ENCODE measurements around the gene AIRE.
A peak's percentile ranks its signal among the peaks of the same experiment; 100 is the strongest.
"Not testable (repeated sequence)": the region's sequence is repeated elsewhere in the genome, so short reads cannot be mapped to it uniquely, and the experiment has no call there.

The AIRE gene

DNA sequence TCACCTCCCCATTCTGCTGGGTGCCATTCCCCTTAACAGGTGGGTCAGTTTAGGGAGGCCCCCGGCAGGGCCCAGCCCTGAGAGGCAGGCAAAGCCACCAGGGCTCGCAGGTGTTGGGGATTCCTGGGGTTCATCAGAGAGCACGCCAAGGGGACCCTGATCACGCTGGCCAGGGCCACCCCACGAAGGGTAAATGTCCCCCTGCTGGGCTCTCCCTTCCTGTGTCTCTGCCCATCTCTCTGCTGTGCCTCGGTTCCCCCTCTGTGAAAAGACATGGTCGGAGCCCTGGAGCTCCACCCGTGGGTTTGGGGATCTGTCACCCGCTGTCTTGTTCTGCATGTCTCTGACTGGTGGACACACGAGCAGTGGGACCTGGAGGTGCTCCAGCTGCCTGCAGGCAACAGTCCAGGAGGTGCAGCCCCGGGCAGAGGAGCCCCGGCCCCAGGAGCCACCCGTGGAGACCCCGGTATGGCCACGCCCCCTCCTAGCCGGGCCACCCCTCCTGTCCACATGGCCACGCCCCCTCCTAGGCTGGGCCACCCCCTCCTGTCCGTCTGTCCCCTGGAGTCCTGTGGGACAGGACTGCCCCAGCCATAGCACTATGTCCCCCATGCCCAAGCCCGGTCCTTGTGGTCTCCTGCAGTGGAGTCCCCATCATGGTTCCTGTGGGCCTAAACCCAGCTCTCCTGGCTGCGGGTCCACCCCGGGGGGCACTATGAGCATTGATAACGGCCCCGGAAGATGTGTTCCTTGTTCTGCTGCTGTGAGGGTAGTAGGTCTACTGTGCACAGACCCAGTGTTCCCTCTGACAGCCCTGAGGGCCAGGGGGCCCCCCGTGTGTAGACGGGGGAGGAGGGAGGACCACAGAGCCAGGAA, 6.5 kb downstream of the AIRE start:
- DNase-seq: no peak

GRCh38 chr21:44292812-44293195, 7.1 kb downstream of the AIRE start:
- no peak for DNase-seq

GRCh38 chr21:44293551-44294231, 8.0 kb downstream of the AIRE start:
- DNase-seq: peak; percentile 74

DNA sequence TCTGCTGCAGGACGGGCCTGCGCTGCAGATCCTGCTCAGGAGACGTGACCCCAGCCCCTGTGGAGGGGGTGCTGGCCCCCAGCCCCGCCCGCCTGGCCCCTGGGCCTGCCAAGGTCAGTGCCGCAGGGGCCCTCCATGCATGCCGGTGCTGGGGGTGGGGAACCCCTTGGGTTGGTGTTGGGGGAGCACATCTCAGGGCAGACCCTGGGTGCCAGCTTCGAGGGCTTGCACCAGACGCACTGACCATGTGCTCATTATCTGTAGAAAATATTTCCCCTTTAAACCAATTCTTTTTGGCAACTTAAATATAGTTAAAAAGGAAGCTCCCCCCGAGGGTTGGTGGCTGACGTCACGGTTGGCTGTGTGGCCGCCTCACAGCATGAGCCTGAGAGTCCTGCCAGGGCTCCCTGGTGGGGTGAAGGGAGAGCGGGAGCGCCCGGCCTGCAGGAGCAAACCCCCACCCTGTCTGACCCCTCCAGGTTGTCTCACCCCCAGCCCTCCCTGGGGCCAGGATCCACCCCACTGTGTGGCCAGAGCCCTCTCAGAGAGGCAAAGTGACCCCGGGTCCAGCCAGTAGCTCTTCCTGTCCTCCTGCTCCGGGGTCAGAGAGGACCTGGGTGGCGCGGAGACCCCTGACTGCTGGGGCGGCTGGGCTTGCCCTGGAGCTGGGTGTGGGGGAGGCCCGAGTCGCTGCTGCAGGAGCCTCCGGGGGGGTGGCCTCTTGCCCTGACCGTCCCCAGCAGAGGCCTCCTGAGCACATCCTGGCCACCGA, 8.9 kb downstream of the AIRE start:
- DNase-seq: no peak

GRCh38 chr21:44295163-44295573, 9.5 kb downstream of the AIRE start:
- no peak for DNase-seq

DNA sequence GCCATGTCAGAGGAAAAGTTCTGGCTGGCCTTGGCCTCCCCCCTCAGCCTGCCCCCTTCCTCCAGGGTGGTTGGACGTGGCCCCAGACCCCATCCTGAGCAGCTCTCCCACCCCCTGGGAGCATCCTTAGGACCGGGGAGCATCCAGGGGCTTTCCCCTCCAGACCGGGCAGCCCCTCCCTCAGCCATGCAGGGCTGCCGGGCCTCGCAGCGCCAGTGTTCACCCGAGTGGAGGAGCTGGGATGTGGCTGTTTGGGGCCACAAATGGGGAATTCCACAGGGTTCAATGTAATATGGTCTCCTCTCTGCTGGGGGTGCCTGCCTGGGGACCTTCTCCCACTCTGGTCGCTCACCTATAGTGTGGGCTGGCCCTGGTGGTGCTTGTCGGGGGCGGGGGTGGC, 10.0 kb downstream of the AIRE start:
- DNase-seq: no peak

DNA sequence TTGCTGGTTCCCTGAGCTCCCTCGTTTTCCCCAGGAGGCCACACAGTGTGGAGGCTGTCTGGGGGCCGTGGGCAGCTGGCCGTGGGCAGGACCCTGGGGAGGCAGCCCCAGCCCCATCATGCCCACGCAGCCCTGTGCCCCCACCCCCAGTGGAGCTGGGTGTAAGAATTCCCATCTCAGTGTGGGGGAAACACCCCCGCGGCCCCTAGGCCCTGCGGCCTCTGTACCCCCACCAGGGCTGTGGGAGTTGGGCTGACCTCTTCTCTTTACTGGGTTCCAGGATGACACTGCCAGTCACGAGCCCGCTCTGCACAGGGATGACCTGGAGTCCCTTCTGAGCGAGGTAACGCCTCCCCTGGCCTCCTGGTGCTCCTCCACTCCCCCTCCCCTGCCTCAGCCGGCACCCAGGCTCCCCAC, 10.4 kb downstream of the AIRE start:
- no peak for DNase-seq

GRCh38 chr21:44296916-44297315, 11.2 kb downstream of the AIRE start:
- DNase-seq: no peak

DNA sequence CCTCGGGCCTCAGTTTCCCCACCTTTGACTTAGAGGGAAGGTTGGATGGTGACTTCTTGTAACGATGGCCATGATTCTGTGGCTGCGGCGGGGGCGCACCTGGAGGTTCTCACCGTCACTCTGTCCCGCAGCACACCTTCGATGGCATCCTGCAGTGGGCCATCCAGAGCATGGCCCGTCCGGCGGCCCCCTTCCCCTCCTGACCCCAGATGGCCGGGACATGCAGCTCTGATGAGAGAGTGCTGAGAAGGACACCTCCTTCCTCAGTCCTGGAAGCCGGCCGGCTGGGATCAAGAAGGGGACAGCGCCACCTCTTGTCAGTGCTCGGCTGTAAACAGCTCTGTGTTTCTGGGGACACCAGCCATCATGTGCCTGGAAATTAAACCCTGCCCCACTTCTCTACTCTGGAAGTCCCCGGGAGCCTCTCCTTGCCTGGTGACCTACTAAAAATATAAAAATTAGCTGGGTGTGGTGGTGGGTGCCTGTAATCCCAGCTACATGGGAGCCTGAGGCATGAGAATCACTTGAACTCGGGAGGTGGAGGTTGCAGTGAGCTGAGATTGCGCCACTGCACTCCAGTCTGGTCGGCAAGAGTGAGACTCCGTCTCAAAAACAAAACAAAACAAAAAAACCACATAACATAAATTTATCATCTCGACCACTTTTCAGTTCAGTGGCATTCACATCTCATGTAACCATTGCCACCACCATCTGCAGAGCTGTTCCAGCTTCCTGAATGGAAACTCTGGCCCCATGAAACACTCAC, 12.0 kb downstream of the AIRE start:
- DNase-seq: peak; percentile 90

- DNase-seq: no peak
These were observed 12.6 kb downstream of the AIRE start for GRCh38 chr21:44298301-44298700.

DNA sequence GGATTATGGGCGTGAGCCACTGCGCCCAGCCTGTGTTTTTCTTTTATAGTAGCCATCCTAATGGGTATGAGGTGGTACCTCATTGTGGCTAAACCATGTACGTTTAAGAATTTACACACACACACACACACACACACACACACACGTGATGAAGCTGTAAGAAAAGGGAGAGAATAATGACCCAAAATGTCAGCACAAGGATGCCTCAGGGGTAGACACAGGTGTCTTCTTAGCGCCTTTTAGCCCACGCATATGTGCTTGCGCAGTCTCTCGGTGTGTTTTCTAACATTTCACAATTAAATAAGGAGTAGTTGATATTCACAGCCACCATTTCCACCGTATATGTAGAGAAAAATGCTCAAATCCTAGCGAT, 13.4 kb downstream of the AIRE start:
- no peak for DNase-seq

- DNase-seq: peak; percentile 85
These were observed 14.0 kb downstream of the AIRE start, which contains the start of gene PFKL for GRCh38 chr21:44299458-44300261. Gene PFKL (plus strand): TSS chr21:44300053. CDS start chr21:44300106, 53 bp downstream.

GRCh38 chr21:44300262-44300959, 14.7 kb downstream of the AIRE start:
- peak; percentile 88 for DNase-seq

DNA sequence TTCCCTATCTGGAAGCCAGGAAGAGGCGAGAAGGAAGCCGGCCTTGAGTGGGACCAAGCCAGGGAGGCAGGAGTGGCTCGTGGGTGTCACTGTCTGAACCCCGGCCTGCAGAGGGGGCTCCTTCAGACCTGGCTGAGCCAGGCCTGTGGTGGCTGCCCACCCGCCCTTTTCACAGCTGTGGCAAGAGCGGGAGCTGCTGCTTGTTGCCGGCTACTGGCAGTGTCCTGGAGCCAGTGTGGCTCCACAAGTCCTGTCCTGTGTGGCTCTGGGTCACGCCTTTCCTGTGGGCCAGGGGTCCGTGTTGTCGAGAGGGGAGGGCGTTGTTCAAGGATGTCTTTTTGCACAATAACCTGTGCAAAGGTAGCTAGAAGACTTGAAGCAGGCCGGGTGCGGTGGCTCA, 15.5 kb downstream of the AIRE start:
- no peak for DNase-seq

- DNase-seq: no peak
These were observed 16.3 kb downstream of the AIRE start for GRCh38 chr21:44301961-44302406.

- not testable (repeated sequence) for DNase-seq
These were observed 17.1 kb downstream of the AIRE start for GRCh38 chr21:44302573-44303401.

GRCh38 chr21:44303490-44303981, 17.9 kb downstream of the AIRE start:
- DNase-seq: no peak

GRCh38 chr21:44304011-44304616, 18.4 kb downstream of the AIRE start:
- DNase-seq: no peak

- DNase-seq: peak; percentile 80
These were observed 19.2 kb downstream of the AIRE start for GRCh38 chr21:44304877-44305293.
